Gastrocnemius medialis (tissue), 4 donors: ENCODE data around the gene WDR76. TPM values are rescaled to one million over a fixed set of nuclear protein-coding genes. Genes with fewer than 3 reads are reported as not detected.

Experiments used
- ATAC-seq, 2 donors: fragments of 150-250 bp; one replicate each; pipeline ENCODE4 v1.9.1; 2016
- DNase-seq, 2 donors: peaks; one replicate each; pipeline ENCODE4 v3.0.0-alpha.2; 2019
- H3K27ac ChIP-seq, 4 donors: fragments of 200-600 bp; sonication (generic); 1 replicate in 1 of 4; 2 replicates in 3 of 4; pipeline ENCODE4 v1.5.1; 2016 to 2018; ENCODE audit warnings: mild to moderate bottlenecking in 2 of 4, moderate library complexity in 1 of 4
- H3K27me3 ChIP-seq, 3 donors: fragments of 200-600 bp; sonication (generic) in 2 of 3; 1 replicate in 1 of 3; 2 replicates in 2 of 3; pipeline versions ENCODE4 v1.5.1 to v1.6.0; 2016 to 2019; ENCODE audit warnings: mild to moderate bottlenecking in 1 of 3, moderate library complexity in 1 of 3
- H3K36me3 ChIP-seq, 2 donors: fragments of 200-600 bp; sonication (generic) in 1 of 2; one replicate each; pipeline ENCODE4 v1.5.1; 2017 to 2018
- H3K4me1 ChIP-seq, 2 donors: fragments of 200-600 bp; sonication (generic) in 1 of 2; one replicate each; pipeline ENCODE4 v1.5.1; 2016 to 2017; ENCODE audit warnings: mild to moderate bottlenecking in 2 of 2
- H3K4me3 ChIP-seq, 4 donors: fragments of 200-600 bp; sonication (generic) in 3 of 4; 1 replicate in 1 of 4; 2 replicates in 3 of 4; pipeline ENCODE4 v1.5.1; 2016 to 2019; ENCODE audit warnings: mild to moderate bottlenecking in 2 of 4
- H3K9me3 ChIP-seq, 3 donors: fragments of 200-600 bp; sonication (generic) in 2 of 3; 1 replicate in 1 of 3; 2 replicates in 2 of 3; pipeline ENCODE4 v1.5.1; 2016 to 2019
- CTCF ChIP-seq, 5 experiments: fragments of 450-650 bp in 3 of 5; fragments of 200-600 bp in 2 of 5; sonication (generic) in 2 of 5; IDR thresholded peaks in 4 of 5; conservative IDR thresholded peaks in 1 of 5; 1 replicate in 4 of 5; 2 replicates in 1 of 5; pipeline ENCODE4 v1.5.1; 2016 to 2019; ENCODE audit warnings: antibody characterized with exemption in 5 of 5, mild to moderate bottlenecking in 3 of 5, moderate library complexity in 3 of 5
- POLR2A ChIP-seq, 2 donors: fragments of 450-650 bp; IDR thresholded peaks; one replicate each; pipeline ENCODE4 v1.6.1; 2017; ENCODE audit warnings: antibody characterized with exemption in 2 of 2, mild to moderate bottlenecking in 2 of 2, moderate library complexity in 2 of 2
- in situ Hi-C, 4 donors: fragments of 200-750 bp; cut with MboI; loops; one replicate each; pipeline versions ENCODE4 v1.15.0 to v1.8.0; 2017; ENCODE audit warnings: low sequenced_read_pairs in 4 of 4
- intact Hi-C: fragments of 100-400 bp; cut with DNase I; formaldehyde crosslinking; loops from one replicate; pipeline ENCODE4 v1.15.1; 2023; ENCODE audit warnings: low total_unique reads
- total RNA-seq, 4 donors: library from RNA; depleted of rRNA; stranded (reverse); fragments of >200 nt; gene quantifications; one replicate each; pipeline versions ENCODE4 v1.1.0 to v1.2.3, GENCODE V29; 2016

Gene WDR76
- total RNA-seq, 4 donors from 2014 or later: 0.12 to 1.0 (median 0.37) TPM

GRCh38 chr15:43908516-43909050 lies 81.8 kb downstream of the WDR76 start:
- Histone ChIP-seq H3K27ac (no peak overlapping the region), H3K4me3 (no peak overlapping the region), H3K9me3 (no peaks in the 10 kb centered on the region), H3K36me3 (no peaks in the 10 kb centered on the region), H3K27me3 (no peaks in the 10 kb centered on the region), H3K4me1 (no peaks in the 10 kb centered on the region)
- in situ Hi-C loops (loop anchor here in 2 of 4 donors (10.0 kb wide), 1 partner anchor 156 kb away; no protein-coding TSS in a partner anchor), intact Hi-C loops (no loop called here)
- TF ChIP-seq POLR2A (IDR thresholded peaks at IDR 0.05) (no peak), CTCF (IDR thresholded peaks at IDR 0.05 in 4 of 5, conservative IDR thresholded peaks at IDR 0.05 in 1 of 5) (no peak)
- ATAC-seq: no peak
- no peak for DNase-seq

DNA sequence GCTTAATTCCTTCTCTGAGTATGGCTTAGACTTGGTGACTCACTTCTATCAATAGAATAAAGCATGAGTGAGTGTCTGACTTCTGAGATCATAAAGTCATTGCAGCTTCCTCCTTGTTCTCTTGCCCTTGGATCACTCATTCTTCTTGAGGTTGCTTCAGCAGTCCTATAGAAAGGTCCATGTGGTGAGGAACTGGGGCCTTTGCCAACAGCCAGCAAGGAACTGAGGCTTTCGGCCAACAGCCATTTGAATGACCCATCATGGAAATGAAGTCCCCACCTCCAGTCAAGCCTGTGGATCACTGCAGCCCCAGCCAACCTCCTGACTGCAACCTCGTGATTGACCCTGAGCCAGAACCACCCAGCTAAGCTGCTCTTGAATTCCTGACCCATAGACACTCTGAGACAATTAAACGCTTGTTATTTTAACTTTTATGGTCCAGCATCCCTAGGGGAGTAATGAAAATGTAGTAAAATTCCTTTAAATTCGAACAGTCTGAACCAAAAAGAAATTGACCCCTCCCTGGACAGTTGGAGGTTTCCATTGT lies 84.5 kb downstream of the WDR76 start:
- TF ChIP-seq CTCF (IDR thresholded peaks at IDR 0.05 in 4 of 5, conservative IDR thresholded peaks at IDR 0.05 in 1 of 5) (no peak), POLR2A (IDR thresholded peaks at IDR 0.05) (no peak)
- ATAC-seq (no peak), DNase-seq (no peak)
- in situ Hi-C loops: no loop called here
- Histone ChIP-seq H3K27ac (no peak overlapping the region), H3K4me1 (no peaks in the 10 kb centered on the region), H3K27me3 (no peaks in the 10 kb centered on the region), H3K4me3 (no peak overlapping the region), H3K9me3 (no peaks in the 10 kb centered on the region), H3K36me3 (no peaks in the 10 kb centered on the region)
- intact Hi-C loops: no loop called here

DNA sequence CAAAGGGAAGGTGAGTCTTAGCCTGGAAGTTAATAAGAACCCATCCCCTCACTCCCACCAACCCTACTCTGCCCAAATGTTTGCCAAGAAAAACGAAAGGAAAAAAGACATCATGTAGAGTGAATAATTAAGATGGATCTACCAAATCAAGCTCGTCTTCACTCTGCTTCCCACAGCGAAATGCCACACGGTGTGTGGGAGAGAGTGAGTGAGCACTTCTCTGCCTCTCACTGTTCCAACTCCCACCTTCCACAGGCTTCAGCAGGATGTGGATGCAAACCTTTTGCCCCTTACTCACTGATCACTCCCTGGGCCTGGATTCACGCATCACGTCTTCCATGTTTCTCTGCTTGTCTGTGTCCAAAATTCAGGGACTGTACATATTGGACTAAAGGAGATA lies 85.4 kb downstream of the WDR76 start:
- ATAC-seq (no peak), DNase-seq (no peak)
- intact Hi-C loops (no loop called here), in situ Hi-C loops (no loop called here)
- H3K36me3 ChIP-seq: no peaks in the 10 kb centered on the region
- no peaks in the 10 kb centered on the region for H3K27me3 ChIP-seq
- H3K4me1 ChIP-seq: no peaks in the 10 kb centered on the region
- no peak overlapping the region for H3K4me3 ChIP-seq
- no peak overlapping the region for H3K27ac ChIP-seq
- no peaks in the 10 kb centered on the region for H3K9me3 ChIP-seq
- no peak for TF ChIP-seq CTCF (IDR thresholded peaks at IDR 0.05 in 4 of 5, conservative IDR thresholded peaks at IDR 0.05 in 1 of 5)
- no peak for TF ChIP-seq POLR2A (IDR thresholded peaks at IDR 0.05)

DNA sequence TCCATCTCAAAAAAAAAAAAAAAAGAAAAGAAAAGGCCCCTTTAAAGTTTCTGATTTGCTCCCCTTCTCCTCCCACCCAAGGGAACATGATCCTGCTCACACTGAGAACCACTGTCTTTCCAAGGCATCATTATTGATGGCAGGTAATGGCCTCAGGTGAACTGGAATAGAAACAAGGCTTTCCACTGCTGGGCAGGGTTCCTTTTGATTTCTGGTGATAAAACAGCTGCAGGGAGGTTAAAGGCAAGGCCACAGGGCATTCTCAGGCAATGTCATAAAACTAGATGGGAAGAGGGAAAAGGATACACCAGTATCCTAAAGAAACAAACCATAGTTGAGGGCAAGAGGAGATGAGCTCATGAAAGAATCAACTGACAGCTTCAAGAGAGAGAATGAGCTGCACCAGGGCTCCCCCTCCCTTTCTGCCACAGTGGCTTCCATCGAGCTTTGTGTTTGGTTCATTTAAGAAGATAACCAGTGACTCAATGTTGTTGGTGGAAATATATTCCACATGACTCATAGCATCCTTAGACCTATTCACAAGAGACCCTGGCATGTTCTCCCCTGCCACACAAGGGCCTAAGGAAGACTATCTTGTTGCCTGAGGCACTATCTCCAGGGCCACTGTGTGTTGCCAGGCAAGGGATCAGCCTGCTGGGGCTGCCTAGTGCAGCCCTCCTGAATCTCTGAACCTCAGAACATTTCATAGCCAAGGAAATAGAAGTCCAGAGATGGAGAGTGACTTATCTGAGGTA lies 86.4 kb downstream of the WDR76 start:
- in situ Hi-C loops: no loop called here
- ATAC-seq (no peak), DNase-seq (no peak)
- H3K27me3 ChIP-seq: no peaks in the 10 kb centered on the region
- H3K4me3 ChIP-seq: no peak overlapping the region
- no peak for TF ChIP-seq CTCF (IDR thresholded peaks at IDR 0.05 in 4 of 5, conservative IDR thresholded peaks at IDR 0.05 in 1 of 5)
- no peak for TF ChIP-seq POLR2A (IDR thresholded peaks at IDR 0.05)
- no peaks in the 10 kb centered on the region for H3K36me3 ChIP-seq
- H3K4me1 ChIP-seq: no peaks in the 10 kb centered on the region
- H3K9me3 ChIP-seq: no peaks in the 10 kb centered on the region
- H3K27ac ChIP-seq: no peak overlapping the region
- intact Hi-C loops: no loop called here
